Fibroblast of skin of right quadriceps (primary cell): ENCODE results near the gene ERFL.

Experiments
- DNase-seq: peaks from one replicate; pipeline ENCODE4 v3.0.0-alpha.2; 2013

ERFL gene

GRCh38 chr19:41895745-41896580, 32.3 kb downstream of the ERFL start:
- DNase-seq = no peak

GRCh38 chr19:41894350-41894749, 33.9 kb downstream of the ERFL start:
- DNase-seq = no peak

- DNase-seq = peak; percentile 24
Observed at GRCh38 chr19:41893899-41894298, 34.4 kb downstream of the ERFL start.

- DNase-seq = no peak
Observed at GRCh38 chr19:41892173-41892902, 35.9 kb downstream of the ERFL start.

- DNase-seq = no peak
Observed at GRCh38 chr19:41890936-41891335, 37.3 kb downstream of the ERFL start.

GRCh38 chr19:41889896-41890295, 38.4 kb downstream of the ERFL start:
- DNase-seq = no peak

- DNase-seq = no peak
Observed at GRCh38 chr19:41888926-41889325, 39.3 kb downstream of the ERFL start.

- DNase-seq = peak; percentile 22
Observed at GRCh38 chr19:41887711-41888382, 40.4 kb downstream of the ERFL start.

- no peak for DNase-seq
Observed at GRCh38 chr19:41886761-41887710, 41.2 kb downstream of the ERFL start.

- peak; percentile 96 for DNase-seq
Observed at GRCh38 chr19:41883821-41884733, 44.2 kb downstream of the ERFL start.

GRCh38 chr19:41883463-41883820, 44.8 kb downstream of the ERFL start:
- no peak for DNase-seq

- DNase-seq = peak; percentile 23
Observed at GRCh38 chr19:41882568-41883462, 45.4 kb downstream of the ERFL start, which contains the start of gene ARHGEF1. TSS of gene ARHGEF1 (plus strand) at chr19:41883184. CDS start at chr19:41888083, 4,899 bp downstream.

- DNase-seq = no peak
Observed at GRCh38 chr19:41880329-41880708, 47.9 kb downstream of the ERFL start.

GRCh38 chr19:41879670-41880328, 48.5 kb downstream of the ERFL start:
- DNase-seq = no peak

GRCh38 chr19:41879080-41879479, 49.2 kb downstream of the ERFL start:
- DNase-seq = no peak

- no peak for DNase-seq
Observed at GRCh38 chr19:41877916-41878905, 50.0 kb downstream of the ERFL start.

- no peak for DNase-seq
Observed at GRCh38 chr19:41876847-41877832, 51.1 kb downstream of the ERFL start, which contains the start of gene CD79A. TSS of gene CD79A (plus strand) at chr19:41877279. CDS start at chr19:41877305, 26 bp downstream.
